Measurements from ENCODE around the gene PLA2R1.

PLA2R1 gene

DNA sequence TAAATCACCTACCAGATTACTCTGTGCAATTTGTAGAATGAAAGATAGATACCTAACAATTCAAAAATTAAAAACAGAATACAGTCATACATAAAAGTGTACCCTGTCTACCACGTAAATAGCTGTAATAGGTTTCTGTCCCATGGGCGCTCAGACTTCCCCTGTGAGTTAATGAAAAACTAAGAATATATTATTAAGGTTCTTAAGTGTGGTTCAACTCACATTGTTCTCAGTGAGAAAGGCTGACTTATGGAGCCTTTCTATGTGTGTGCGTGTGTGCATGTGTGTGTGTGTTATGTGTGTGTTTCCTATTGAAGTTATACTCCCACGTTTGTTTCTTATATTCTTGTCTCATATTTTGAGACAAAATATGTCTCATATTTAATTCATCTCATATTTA lies 149.8 kb downstream of the PLA2R1 start:
- TF ChIP-seq, protein P1, sequence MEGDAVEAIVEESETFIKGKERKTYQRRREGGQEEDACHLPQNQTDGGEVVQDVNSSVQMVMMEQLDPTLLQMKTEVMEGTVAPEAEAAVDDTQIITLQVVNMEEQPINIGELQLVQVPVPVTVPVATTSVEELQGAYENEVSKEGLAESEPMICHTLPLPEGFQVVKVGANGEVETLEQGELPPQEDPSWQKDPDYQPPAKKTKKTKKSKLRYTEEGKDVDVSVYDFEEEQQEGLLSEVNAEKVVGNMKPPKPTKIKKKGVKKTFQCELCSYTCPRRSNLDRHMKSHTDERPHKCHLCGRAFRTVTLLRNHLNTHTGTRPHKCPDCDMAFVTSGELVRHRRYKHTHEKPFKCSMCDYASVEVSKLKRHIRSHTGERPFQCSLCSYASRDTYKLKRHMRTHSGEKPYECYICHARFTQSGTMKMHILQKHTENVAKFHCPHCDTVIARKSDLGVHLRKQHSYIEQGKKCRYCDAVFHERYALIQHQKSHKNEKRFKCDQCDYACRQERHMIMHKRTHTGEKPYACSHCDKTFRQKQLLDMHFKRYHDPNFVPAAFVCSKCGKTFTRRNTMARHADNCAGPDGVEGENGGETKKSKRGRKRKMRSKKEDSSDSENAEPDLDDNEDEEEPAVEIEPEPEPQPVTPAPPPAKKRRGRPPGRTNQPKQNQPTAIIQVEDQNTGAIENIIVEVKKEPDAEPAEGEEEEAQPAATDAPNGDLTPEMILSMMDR (conservative IDR thresholded peaks at IDR 0.05; ENCODE audit: low read depth) = no peak
- POLR2A ChIA-PET (ENCODE audit: low non-redundant PET) = no interaction called here
- no peak for DNase-seq (ENCODE audit: low spot score)
- CTCF ChIA-PET = no interaction called here
- no peak overlapping the region for H3K27ac ChIP-seq

- H3K27ac ChIP-seq = no peak overlapping the region
- ChIA-PET CTCF (no interaction called here), POLR2A (ENCODE audit: low non-redundant PET) (no interaction called here)
- TF ChIP-seq, protein P1 (conservative IDR thresholded peaks at IDR 0.05; ENCODE audit: low read depth) = no peak
- DNase-seq (ENCODE audit: low spot score) = no peak
Observed at GRCh38 chr2:159910951-159911350, 151.5 kb downstream of the PLA2R1 start.

DNA sequence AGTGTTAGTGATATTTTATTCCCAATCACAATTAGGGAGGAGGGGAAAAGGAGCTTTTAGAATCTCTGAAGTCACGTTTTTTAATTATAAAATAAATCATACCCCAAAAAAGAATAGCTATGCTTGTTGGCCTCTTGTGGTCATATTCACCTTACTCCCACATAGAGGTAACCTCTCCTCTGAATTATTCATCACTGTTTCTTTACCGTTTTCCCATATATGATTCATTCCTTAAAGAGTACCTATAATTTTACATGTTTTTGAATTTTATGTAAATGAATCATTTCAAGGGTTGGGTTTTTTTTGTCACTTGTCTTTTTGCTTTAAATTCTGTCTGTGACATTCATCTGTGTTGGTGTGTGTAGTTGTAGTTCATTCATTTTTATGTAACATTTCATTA lies 153.8 kb downstream of the PLA2R1 start:
- TF ChIP-seq, protein P1 (conservative IDR thresholded peaks at IDR 0.05; ENCODE audit: low read depth) = no peak
- ChIA-PET CTCF (no interaction called here), POLR2A (ENCODE audit: low non-redundant PET) (no interaction called here)
- DNase-seq (ENCODE audit: low spot score) = peak; percentile 9
- no peak overlapping the region for H3K27ac ChIP-seq

- DNase-seq (ENCODE audit: low spot score) = no peak
- no peak overlapping the region for H3K27ac ChIP-seq
- TF ChIP-seq, protein P1 (conservative IDR thresholded peaks at IDR 0.05; ENCODE audit: low read depth) = no peak
- ChIA-PET CTCF (no interaction called here), POLR2A (ENCODE audit: low non-redundant PET) (no interaction called here)
Observed at GRCh38 chr2:159907909-159908308, 154.5 kb downstream of the PLA2R1 start.

- POLR2A ChIA-PET (ENCODE audit: low non-redundant PET) = no interaction called here
- H3K27ac ChIP-seq = no peak overlapping the region
- no peak for DNase-seq (ENCODE audit: low spot score)
- TF ChIP-seq, protein P1 (conservative IDR thresholded peaks at IDR 0.05; ENCODE audit: low read depth) = no peak
- CTCF ChIA-PET = no interaction called here
Observed at GRCh38 chr2:159905926-159906714, 156.3 kb downstream of the PLA2R1 start.

DNA sequence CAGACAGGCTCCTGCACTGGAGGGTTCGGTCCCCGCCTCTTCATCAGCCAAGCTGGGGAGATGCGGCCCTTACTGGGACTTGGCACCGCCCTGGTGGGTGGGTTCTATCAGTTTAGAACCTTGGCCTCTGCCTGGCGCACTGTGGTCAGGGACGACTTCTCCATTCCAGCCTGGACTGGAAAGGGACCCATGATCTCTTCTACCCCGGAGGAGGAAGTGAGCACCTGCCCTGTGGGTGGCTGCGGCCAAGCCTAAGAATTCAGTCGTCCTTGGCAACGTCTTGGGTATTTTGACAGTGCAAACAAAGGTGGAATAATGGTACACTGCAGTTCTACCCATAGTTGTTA lies 157.5 kb downstream of the PLA2R1 start:
- H3K27ac ChIP-seq = no peak overlapping the region
- TF ChIP-seq, protein P1 (conservative IDR thresholded peaks at IDR 0.05; ENCODE audit: low read depth) = no peak
- ChIA-PET CTCF (no interaction called here), POLR2A (ENCODE audit: low non-redundant PET) (no interaction called here)
- DNase-seq (ENCODE audit: low spot score) = no peak

Data from RWPE1 (cell line).